ENCODE data around the gene RAPSN.
A peak's percentile ranks its signal among the peaks of the same experiment; 100 is the strongest.

RAPSN gene

DNA sequence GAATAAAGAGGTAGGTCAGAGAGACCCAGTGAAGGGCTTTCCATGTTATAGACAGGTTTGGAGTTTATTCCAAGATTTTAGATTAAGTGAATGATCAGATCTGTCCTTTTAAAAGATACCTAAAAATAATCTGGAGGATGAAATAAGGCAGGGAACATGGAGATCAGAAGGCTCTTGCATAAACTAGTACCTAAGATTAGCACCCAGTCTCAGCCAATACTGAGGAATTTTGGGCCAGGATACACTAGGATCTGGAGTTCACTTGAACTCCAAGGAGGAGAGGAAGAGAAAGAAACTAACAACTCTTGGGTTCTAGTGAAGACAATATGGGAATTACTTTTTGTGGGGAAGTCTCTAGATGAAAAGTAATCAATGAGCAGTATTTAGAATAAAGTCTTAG, 47.9 kb upstream of the RAPSN start:
- Histone ChIP-seq H3K4me3 (ENCODE audit: low read depth, low read length) (no peak overlapping the region), H3K4me1 (ENCODE audit: control insufficient read depth, insufficient read depth, low read length) (peaks cover 12% of the 10 kb centered on the region), H3K9me3 (ENCODE audit: control insufficient read depth, insufficient read depth, low read depth, low read length) (no peaks in the 10 kb centered on the region), H3K36me3 (ENCODE audit: control insufficient read depth in 2 of 2, insufficient read depth in 1 of 2, low read length in 2 of 2) (peaks cover 0 to 44% of the 10 kb centered on the region in 2 experiments), H3K27ac (ENCODE audit: extremely low read depth, low read depth, low read length) (no peak overlapping the region)
- POLR2A ChIA-PET: no interaction called here
- CTCF ChIA-PET: no interaction called here
- TF ChIP-seq ZFHX2 (tag by site-specific recombination; conservative IDR thresholded peaks at IDR 0.05): no peak
- TF ChIP-seq ZBTB8A (tag by site-specific recombination; IDR thresholded peaks at IDR 0.05): no peak
- TF ChIP-seq ZNF600 (tag by site-specific recombination; IDR thresholded peaks at IDR 0.05): no peak
- TF ChIP-seq ZNF184 (tag by site-specific recombination; IDR thresholded peaks at IDR 0.05): no peak
- TF ChIP-seq BCL11A (tag by site-specific recombination; IDR thresholded peaks at IDR 0.05; ENCODE audit: low read depth): no peak
- no peak for TF ChIP-seq ZNF140 (tag by site-specific recombination; IDR thresholded peaks at IDR 0.05)
- TF ChIP-seq, protein P1, sequence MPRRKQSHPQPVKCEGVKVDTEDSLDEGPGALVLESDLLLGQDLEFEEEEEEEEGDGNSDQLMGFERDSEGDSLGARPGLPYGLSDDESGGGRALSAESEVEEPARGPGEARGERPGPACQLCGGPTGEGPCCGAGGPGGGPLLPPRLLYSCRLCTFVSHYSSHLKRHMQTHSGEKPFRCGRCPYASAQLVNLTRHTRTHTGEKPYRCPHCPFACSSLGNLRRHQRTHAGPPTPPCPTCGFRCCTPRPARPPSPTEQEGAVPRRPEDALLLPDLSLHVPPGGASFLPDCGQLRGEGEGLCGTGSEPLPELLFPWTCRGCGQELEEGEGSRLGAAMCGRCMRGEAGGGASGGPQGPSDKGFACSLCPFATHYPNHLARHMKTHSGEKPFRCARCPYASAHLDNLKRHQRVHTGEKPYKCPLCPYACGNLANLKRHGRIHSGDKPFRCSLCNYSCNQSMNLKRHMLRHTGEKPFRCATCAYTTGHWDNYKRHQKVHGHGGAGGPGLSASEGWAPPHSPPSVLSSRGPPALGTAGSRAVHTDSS (tag by site-specific recombination; IDR thresholded peaks at IDR 0.05): no peak
- no peak for TF ChIP-seq ZNF169 (tag by site-specific recombination; IDR thresholded peaks at IDR 0.05)
- TF ChIP-seq ZNF266 (tag by site-specific recombination; IDR thresholded peaks at IDR 0.05; ENCODE audit: low read depth): no peak
- no peak for TF ChIP-seq SP3 (tag by site-specific recombination; IDR thresholded peaks at IDR 0.05)
- TF ChIP-seq, protein P2, sequence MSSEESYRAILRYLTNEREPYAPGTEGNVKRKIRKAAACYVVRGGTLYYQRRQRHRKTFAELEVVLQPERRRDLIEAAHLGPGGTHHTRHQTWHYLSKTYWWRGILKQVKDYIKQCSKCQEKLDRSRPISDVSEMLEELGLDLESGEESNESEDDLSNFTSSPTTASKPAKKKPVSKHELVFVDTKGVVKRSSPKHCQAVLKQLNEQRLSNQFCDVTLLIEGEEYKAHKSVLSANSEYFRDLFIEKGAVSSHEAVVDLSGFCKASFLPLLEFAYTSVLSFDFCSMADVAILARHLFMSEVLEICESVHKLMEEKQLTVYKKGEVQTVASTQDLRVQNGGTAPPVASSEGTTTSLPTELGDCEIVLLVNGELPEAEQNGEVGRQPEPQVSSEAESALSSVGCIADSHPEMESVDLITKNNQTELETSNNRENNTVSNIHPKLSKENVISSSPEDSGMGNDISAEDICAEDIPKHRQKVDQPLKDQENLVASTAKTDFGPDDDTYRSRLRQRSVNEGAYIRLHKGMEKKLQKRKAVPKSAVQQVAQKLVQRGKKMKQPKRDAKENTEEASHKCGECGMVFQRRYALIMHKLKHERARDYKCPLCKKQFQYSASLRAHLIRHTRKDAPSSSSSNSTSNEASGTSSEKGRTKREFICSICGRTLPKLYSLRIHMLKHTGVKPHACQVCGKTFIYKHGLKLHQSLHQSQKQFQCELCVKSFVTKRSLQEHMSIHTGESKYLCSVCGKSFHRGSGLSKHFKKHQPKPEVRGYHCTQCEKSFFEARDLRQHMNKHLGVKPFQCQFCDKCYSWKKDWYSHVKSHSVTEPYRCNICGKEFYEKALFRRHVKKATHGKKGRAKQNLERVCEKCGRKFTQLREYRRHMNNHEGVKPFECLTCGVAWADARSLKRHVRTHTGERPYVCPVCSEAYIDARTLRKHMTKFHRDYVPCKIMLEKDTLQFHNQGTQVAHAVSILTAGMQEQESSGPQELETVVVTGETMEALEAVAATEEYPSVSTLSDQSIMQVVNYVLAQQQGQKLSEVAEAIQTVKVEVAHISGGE (tag by site-specific recombination; conservative IDR thresholded peaks at IDR 0.05; ENCODE audit: low read depth): no peak
- TF ChIP-seq, protein P3, sequence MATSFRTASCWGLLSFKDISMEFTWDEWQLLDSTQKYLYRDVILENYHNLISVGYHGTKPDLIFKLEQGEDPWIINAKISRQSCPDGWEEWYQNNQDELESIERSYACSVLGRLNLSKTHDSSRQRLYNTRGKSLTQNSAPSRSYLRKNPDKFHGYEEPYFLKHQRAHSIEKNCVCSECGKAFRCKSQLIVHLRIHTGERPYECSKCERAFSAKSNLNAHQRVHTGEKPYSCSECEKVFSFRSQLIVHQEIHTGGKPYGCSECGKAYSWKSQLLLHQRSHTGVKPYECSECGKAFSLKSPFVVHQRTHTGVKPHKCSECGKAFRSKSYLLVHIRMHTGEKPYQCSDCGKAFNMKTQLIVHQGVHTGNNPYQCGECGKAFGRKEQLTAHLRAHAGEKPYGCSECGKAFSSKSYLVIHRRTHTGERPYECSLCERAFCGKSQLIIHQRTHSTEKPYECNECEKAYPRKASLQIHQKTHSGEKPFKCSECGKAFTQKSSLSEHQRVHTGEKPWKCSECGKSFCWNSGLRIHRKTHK (tag by site-specific recombination; IDR thresholded peaks at IDR 0.05): no peak
- no peak for TF ChIP-seq ZNF19 (tag by site-specific recombination; IDR thresholded peaks at IDR 0.05; ENCODE audit: low read depth)
- TF ChIP-seq GLIS2 (tag by site-specific recombination; IDR thresholded peaks at IDR 0.05): no peak
- no peak for TF ChIP-seq ZNF529 (tag by site-specific recombination; IDR thresholded peaks at IDR 0.05; ENCODE audit: insufficient replicate concordance)
- no peak for TF ChIP-seq ZNF585B (tag by site-specific recombination; IDR thresholded peaks at IDR 0.05)

DNA sequence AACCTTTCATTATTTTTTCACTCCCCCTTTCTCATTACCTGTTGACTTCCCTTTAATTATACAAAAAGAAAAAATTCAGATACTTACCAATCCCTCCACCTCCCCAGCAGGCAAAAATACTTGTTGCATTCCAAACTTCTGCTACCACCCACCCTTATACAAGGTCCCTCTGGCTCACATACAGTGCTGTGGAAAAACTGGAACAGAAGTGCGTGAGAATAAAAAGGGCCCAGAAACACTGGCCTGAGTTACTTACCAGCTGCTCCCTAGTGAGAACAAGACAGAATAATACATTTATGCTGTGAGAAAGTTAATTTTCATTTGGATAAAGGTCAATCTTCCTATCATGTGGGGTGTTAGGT, 46.9 kb upstream of the RAPSN start:
- Histone ChIP-seq H3K36me3 (ENCODE audit: control insufficient read depth in 2 of 2, insufficient read depth in 1 of 2, low read length in 2 of 2) (peaks cover 0 to 44% of the 10 kb centered on the region in 2 experiments), H3K9me3 (ENCODE audit: control insufficient read depth, insufficient read depth, low read depth, low read length) (no peaks in the 10 kb centered on the region), H3K4me1 (ENCODE audit: control insufficient read depth, insufficient read depth, low read length) (peaks cover 7% of the 10 kb centered on the region), H3K4me3 (ENCODE audit: low read depth, low read length) (no peak overlapping the region), H3K27ac (ENCODE audit: extremely low read depth, low read depth, low read length) (no peak overlapping the region)
- TF ChIP-seq SCRT2 (tag by site-specific recombination; IDR thresholded peaks at IDR 0.05) (peak; percentile 85), BCL11B (tag by site-specific recombination; IDR thresholded peaks at IDR 0.05; ENCODE audit: low read depth) (no peak), ZBTB48 (tag by site-specific recombination; IDR thresholded peaks at IDR 0.05) (no peak)
- CTCF ChIA-PET: interaction anchor here (0.6 to 1.0 kb wide), 2 partner anchors 58 to 1300 kb away, joined by 3 read pairs; no protein-coding TSS in a partner anchor
- POLR2A ChIA-PET: no interaction called here
